Measurements from ENCODE around the gene ADAD2.

Gene ADAD2

DNA sequence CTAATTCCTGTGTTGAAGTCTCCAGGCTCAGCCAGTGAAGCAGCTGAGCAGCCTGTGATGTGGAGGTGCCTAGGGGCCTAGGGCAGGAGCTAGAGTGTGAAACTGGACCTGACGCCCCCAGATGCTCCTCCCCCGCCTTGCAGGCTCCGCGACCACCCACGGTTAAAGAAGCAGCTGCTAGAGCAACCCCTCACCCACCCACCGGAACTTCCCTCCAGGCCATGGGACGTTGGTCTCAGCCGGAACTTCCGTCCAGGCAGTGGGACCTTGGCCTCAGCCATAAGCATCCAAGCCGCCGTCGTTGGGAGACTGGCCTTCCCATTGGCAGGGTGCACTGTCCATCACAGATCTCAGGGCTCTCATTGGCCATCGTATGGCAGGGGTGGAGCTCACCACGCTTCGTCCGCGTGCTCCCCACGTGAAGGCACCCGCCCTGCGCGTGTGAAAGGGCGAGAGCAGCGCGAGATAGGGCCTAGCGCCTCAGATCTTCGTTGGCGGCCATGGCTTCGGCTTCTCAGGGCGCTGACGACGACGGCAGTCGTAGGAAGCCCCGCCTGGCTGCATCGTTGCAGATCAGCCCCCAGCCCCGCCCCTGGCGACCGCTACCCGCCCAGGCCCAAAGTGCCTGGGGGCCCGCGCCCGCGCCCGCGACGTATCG, at the start of gene ADAD2:
Gene ADAD2, plus strand, starts transcription at position 427 of the 658 bp plus-strand sequence. Its CDS starts 74 bp downstream, at position 501.
- DNase-seq (ENCODE audit: low read depth), result no peak

DNA sequence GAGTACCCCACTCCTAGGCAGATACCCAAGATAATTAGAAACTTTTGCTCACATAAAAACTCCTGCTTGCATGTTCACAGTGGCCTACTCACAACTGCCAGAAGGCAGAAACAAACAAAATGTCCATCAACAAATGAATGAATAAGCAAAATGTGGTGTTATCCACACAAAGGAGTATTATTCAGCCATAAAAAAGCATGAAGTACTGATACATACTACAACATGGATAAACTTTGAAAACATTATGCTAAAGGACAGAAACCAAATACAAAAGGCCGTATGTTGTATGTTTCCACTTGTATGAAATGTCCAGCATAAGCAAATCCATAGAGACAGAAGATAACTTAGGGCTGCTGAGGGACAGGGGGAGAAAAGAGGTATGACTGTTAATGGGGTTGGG, 47.9 kb upstream of the ADAD2 start:
- DNase-seq (ENCODE audit: low read depth), result no peak

DNA sequence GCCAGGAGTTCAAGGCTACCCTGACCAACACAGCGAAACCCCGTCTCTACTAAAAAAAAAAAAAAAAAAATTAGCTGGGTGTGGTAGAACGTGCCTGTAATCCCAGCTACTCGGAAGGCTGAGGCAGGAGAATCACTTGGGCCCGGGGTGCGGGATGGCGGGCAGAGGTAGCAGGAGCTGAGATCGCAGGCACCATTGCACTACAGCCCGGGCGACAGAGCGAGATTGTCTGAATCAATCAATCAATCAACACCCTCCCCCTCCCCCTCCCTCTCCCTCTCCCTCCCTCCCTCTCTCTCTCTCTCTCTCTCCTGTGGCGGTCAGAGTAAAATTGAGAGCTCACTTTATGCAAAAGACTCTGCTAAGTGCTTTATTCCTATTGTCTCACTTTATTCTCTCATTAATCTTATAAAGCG, 47.2 kb upstream of the ADAD2 start:
- no peak for DNase-seq (ENCODE audit: low read depth)

DNA sequence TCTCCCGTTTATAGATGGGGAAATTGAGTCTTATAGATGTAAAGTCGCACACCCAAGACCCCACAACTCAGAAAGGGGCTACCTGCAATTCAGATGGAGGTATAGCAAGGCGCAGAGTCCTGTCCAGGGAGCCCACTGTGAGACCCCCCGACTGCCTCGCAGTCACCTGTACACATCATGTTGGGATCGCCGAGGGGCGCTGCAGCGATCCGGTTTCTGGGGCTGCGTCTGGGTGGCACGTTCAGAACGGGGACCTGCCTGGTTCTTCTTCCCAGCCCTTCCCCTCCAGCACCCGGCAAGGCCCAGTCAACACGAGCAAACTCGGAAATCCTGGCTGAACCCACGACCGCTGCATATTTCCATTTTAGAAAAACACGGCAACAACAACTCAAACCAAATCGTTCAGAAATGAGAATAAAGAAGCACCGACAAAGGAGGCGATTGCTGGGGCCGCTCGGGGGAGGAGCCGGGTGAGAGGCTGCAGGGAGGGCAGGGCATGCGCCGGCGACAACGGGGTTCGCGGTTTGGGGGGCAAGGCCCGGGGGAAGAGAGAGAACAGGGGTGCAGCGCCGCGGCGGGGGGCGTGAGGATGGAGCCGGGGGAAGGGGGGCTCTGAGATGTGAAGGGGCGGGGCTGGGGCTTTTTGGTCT, 46.6 kb upstream of the ADAD2 start:
- DNase-seq (ENCODE audit: low read depth), result no peak

DNA sequence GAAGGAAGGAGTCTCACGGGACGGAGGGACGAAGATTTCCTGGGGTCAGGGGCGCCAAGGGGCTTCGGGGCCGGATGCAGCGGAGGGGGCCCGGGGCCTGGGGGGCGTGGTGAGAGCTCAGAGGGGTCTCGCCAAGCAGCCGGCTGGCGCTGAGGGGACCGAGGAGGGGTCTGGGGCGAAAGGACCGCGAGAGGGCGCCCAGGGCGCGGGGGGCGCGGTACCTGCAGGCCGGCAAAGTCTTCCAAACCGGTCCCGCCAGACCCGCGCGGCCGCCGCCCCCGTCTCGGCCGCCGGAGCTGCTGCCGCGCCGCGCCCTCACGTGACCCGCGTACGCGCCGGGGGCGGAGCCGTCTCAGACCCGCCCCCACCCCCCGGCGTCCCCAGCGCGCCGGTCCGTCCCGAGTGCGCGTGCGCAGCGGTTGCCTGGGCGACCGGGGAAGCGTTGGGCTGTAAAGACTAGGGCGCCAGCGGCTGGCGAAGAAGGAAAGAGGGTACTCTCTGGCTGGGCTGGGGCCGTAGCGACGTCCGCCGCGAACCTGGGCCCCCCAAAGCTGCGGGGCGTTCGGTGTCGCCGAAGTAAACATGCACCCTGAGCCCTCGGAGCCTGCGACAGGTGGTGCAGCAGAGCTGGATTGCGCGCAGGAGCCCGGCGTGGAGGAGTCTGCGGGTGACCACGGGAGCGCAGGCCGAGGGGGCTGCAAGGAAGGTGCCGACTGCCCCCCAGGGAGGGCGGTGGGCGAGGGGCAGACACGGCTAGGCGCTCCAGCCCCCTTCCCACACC, 45.9 kb upstream of the ADAD2 start, which contains the start of the genes DNAAF1 and HSDL1:
Gene DNAAF1, plus strand, starts transcription at position 450 of the 781 bp plus-strand sequence. Its CDS starts 133 bp downstream, at position 583.
Gene HSDL1, minus strand, starts transcription at position 319 of the 781 bp plus-strand sequence. CDS start 13,856 bp downstream, outside the sequence.
- no peak for DNase-seq (ENCODE audit: low read depth)

DNA sequence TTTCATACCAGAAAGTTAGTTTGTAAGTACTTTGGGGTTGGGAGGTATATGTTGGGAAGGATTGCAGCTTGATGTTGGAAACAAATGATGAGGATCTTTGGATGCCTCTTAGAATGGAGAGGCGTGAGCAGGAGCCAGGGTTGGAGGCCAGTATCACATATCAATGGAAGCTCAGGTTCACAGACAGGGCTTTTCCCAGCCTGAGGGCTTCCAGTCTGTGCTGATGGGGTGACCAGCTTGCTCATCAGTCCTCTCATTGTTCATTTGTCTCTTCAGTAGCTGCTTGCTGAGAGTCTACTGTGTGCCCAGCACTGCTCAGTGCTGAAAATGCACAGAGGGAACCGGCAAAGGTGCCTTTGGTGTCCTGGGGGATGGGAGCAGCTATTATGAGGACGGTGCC, 40.0 kb upstream of the ADAD2 start:
- no peak for DNase-seq (ENCODE audit: low read depth)

DNA sequence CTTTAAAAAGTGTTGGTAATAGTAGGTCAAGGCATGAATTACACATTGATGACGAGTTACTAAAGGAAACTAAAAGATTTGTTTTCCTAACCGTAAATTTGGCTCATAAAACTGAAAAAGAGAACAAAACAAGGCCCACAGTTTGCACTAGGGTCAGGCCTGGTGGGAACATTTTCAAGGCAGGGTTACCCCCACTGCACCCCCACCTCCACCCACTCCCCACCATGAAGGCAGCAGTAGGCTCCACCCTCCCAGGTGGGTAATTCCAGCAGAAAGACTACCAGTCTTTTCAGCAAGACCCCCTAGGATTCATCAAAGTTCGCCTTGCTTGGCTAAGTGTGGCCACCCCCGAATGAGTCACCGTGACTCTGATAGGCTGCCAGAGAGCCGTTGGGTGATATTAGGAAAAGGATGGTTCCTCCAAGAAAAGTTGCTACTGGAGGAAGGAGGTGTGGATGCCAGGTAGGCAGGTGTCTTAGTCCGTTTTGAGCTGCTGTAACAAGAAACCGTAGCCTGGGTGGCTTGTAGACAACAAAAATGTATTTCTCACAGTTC, 37.2 kb upstream of the ADAD2 start:
- DNase-seq (ENCODE audit: low read depth), result no peak

DNA sequence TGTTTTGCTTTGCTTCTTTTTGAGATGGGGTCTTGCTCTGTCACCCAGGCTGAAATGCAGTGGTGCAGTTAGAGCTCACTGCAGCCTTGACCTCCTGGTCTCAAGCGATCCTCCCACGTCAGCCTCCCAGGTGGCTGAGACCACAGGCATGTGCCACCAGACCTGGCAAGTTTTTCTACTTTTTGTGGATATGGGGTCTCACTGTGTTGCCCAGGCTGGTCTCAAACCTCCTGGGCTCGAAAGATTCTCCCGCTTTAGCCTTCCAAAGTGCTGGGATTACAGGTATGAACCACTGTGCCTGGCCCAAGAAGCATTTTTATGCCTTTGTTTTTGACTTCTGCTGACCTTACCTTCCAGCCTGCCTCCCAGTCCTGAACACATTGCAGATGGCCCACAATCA, 35.7 kb upstream of the ADAD2 start:
- DNase-seq (ENCODE audit: low read depth), result no peak

DNA sequence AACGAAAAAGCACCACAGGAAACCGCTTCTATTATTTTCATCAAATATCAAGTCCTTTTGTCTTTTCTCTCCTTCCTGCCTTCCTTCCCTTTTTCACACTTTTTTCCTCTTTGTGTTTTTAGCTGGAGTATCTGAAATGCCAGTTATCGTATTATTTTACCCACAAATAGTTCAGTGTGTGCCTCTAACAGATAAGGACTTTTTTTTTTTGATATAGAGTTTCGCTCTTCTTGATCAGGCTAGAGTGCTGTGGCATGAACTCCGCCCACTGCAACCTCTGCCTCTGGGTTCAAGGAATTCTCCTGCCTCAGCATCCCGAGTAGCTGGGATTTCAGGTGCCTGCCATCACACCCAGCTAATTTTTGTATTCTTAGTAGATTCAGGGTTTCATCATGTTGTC, 35.2 kb upstream of the ADAD2 start:
- DNase-seq (ENCODE audit: low read depth), result no peak

DNA sequence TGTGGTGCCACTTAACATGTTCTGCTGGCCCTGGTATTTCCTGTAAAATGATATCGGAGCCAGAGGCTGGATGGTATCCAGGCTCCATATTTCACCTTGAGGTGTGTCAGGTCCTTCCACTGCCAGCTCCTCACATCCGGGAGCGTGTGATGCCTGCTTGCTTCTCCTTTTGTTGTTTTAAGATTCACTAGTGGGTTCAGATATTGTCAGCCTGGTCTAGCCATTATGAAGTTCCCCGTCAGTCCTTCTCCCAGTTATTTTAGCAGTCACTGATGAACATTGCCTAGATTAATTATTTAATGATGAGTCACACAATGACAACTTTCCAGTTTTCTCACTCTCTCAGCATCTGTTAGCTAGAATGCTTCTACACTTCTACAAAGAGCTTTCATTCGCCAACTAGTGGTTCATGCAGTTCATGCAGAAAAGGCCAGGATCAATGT, 34.6 kb upstream of the ADAD2 start:
- no peak for DNase-seq (ENCODE audit: low read depth)

DNA sequence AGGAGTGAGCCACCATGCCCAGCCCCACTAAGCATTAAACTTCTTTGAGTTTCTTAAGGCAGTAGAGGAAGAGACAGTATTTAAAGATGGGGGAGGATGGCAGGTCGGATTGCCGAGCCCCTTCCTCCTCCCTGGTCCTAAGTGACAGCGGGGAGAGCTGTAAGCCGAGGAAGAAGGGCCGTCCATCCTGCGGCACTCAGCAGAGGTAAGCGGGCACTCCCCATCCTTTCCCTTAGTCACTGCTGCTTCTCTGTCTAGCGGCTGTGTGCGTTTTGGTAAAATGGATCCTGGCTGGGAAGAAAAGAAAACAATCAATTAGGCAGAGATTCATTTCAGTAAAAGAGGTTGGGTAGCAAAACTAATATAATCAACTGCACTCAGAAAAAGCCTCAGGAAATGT, 31.9 kb upstream of the ADAD2 start:
- DNase-seq (ENCODE audit: low read depth), result no peak

DNA sequence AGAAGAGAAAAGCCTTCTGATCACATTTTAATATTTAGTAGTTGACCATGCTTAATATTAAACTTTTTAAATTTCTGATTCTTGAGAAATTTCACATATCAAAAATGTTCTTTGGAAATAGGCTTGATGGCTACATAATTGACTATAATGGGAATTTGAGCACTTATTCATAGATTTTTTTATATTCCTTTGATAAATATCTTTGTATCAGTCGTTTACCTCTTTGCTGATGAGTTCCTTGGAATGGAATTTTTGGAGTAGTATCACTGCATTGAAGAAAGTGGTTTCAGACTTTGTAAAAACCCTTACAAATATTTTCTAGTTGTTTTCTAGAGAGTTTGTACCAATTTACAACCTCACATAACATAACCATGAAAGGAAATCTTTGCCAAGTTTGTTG, 31.2 kb upstream of the ADAD2 start:
- no peak for DNase-seq (ENCODE audit: low read depth)

DNA sequence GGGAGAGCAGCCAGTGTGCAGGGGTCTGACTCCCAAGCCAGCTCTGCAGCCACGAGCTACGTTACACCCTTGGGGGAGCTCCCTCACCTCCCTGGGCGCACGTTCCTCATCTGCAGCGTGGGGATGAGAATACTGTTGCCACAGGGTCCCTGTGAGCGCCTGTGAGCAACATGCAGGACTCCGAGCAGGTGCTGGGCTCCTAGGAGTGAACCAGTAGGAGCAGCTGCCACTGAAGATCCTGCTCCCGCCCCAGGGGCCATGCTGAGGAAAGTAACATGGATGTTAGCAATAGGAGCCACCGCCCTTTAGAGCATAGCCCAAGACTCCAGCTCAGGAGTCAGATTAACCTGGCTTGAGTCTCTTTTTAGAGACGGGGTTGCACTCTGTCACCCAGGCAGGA, 29.9 kb upstream of the ADAD2 start:
- DNase-seq (ENCODE audit: low read depth), result no peak

DNA sequence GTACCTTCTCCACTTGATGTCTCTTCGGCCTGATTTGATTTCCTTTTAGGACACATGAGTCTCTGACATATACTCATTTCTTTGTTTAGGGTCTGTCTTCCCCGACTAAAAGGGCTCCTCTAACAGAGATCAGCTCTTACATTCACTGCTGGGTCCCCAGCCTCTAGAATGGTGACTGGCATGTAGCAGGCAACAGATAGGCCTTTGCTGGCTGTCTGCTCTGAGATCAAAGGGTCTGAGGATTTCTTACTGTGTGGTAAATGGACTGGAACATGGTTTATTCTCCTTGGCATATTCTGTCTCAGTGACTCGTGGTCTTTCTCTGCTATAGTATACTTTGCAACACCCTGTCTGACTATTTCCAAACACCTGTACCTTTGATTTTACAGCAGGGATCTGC, 29.2 kb upstream of the ADAD2 start:
- no peak for DNase-seq (ENCODE audit: low read depth)

DNA sequence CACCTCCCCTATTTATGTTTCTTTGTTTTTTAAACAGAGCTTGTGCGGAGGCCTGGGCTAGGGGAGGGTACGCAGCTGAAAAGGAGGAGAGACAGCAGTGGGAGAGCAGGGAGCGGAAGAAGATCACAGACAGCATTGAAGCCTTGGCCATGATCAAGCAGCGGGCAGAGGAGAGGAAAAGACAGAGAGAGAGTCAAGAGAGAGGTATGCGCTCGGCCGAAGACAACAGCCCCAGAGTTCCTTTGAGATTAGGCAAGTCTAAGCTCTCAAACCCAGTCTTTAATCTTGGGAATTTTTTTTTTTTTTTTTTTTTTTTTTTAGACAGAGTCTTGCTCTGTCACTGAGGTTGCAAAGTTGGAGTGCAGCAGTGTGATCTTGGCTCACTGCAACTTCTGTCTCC, 25.2 kb upstream of the ADAD2 start:
- DNase-seq (ENCODE audit: low read depth), result no peak

DNA sequence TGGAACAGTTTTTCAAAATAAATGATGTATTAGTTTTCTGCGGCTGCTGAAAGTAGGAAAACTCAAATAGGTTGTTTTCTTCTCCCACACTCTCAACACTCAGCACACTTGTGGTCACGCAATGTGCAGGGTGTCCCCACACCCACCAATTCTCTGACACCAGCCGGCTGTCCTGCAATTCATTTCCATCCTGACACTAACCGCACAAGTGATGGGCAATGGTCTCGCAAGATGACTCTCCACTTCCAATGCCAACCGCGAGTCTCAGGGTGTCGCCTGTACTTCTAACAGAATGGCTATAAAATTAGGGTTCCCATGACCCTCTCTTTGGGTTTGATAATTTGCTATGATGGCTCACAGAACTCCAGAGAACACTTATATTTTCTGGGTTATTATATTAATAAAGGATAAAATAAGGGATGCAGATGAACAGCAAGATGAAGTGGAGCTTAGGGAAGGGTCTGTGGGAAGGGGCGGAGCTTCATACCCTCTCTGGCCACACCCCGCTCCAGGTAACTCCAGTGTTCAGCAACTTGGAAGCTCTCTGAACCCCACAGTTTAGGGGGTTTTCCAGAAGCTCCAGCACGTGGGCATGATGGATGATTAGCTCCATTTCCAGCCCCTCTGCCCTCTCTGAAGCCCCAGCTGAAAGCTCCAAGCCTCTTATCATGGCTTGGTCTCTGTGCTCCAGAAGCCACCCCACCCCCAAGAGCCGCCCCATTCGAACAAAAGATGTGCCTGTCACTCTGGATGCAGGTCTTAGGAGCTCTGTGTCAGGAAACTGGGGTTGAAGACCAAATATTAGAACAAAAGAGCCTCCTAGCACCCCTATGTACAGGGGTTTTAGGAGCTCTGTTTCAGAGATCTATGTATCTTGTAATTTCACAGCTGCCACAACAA, 23.9 kb upstream of the ADAD2 start:
- DNase-seq (ENCODE audit: low read depth), result no peak

DNA sequence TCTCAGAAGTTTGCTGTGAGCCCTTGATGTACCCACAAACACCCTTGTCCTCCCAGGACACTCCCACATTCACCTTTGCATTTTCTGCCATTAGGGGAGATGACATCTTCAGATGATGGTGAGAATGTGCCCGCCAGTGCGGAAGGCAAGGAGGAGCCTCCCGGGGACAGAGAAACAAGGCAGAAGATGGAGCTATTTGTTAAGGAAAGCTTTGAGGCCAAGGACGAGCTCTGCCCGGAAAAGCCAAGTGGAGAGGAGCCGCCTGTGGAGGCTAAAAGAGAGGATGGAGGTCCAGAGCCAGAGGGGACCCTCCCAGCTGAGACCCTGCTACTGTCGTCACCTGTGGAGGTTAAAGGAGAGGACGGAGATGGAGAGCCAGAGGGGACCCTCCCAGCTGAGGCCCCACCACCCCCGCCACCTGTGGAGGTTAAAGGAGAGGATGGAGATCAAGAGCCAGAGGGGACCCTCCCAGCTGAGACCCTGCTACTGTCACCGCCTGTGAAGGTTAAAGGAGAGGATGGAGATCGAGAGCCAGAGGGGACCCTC, 21.1 kb upstream of the ADAD2 start:
- DNase-seq (ENCODE audit: low read depth), result no peak

DNA sequence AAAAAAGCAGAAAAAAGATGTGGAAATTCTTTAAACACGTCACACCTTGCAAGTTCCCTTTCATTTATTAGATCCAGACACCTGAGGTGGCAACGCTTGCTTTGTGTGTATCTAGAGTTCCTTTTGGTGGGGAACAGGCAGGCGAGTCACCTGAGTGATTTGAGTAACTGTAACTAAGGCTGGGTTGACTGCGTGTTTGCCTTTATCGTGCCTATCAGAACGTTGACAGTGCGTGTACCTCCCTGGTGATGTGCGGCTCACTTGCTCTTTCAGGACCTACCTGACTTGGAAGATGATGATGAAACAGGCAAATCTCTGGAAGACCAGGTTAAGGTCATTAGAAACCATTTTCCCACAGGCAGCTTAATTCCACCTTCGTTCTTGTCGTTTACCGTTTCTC, 16.6 kb upstream of the ADAD2 start:
- no peak for DNase-seq (ENCODE audit: low read depth)

DNA sequence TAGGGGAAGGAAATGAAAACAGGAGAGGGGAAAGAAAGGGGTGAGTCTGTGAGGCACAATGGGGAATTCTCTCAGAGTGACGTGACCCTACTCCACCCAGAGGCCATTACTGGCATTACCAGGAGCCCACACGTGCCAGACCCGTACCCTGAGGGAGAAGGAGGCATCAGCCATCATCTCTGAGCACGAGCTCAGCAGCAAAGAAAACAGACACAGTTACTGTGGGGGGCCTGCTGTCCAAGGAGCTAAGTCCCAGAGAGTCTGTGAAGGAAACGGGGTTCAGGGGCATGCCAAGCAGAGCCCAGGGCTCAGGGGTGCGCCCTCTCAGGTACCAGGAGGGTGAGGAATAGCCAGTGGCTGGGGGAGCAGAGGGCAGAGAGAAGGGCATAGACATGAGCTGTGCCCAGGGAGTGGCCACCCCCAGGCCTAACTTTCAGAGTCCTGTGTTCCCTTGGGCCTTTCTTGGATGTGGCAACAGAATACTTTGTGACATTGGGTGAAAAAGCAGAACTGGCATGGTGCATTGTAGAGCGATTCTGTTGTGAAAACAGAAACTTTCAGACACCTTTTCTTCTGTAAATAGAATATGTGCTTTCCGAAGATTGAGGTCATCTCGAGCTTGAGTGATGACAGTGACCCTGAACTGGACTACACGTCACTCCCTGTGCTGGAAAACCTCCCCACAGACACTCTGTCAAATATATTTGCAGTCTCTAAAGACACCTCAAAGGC, 15.4 kb upstream of the ADAD2 start:
- no peak for DNase-seq (ENCODE audit: low read depth)

DNA sequence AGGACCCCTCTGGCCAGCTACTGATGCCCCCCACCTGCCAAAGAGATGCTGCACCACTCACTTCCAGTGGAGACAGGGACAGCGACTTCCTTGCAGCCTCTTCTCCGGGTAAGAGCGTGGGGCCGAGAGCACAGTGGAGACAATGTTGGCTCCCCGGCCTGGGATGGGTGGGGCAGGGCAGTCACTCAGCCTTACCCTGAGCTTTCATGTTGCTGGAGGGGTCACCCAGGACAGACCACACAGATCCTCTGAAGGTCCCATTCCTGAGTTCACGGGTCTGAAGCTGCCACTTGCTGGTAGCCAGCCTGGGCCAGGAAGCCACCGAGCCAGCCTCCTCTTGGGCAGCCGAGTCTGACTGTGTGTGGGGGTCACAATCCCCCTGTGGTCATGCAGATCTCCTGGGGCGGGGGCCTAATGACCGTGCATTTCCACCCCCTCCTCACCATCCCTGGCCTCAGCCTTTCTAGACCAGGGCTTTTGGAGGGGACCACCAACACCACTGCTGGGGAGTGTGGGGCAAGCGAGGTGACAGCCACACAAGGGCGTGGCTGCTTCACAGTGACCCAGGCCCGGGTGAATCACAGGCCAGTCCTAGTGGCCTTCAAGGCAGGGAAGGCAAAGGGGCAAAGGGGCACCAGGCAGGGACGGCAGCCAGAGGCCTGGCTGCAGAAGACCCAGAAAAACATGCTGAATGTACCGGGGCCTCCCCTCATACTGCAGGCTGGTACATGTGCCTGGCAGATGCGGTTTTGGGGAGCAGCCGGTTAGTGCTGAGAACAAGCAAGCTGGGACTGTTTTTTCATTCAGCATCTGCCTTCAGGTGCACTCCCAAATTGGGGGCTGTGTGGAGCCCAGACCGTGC, 14.5 kb upstream of the ADAD2 start:
- no peak for DNase-seq (ENCODE audit: low read depth)
